Measurements from ENCODE around the gene LENEP. TPM values are rescaled to one million over a fixed set of nuclear protein-coding genes. Genes with fewer than 3 reads are reported as not detected.

Gene LENEP
- total RNA-seq, 2 experiments from 2014 or later: 0.78 to 2.3 TPM

- H3K4me1 ChIP-seq (ENCODE audit: insufficient read depth, low read length, poor library complexity, severe bottlenecking): peaks cover 77% of the 10 kb centered on the region
Observed at GRCh38 chr1:155014709-155015508, 21.5 kb downstream of the LENEP start.

GRCh38 chr1:155015527-155016230 lies 22.3 kb downstream of the LENEP start:
- Histone ChIP-seq H2AFZ (ENCODE audit: low read length) (no peak overlapping the region), H3K4me1 (ENCODE audit: insufficient read depth, low read length, poor library complexity, severe bottlenecking) (peaks cover 71% of the 10 kb centered on the region), H4K20me1 (ENCODE audit: insufficient read depth, low read length) (no peaks in the 10 kb centered on the region), H3K79me2 (ENCODE audit: insufficient read depth, low read depth, low read length) (no peaks in the 10 kb centered on the region), H3K9me3 (ENCODE audit: low read length) (no peaks in the 10 kb centered on the region), H3K4me2 (ENCODE audit: low read length) (peak overlapping the region; percentile 77), H3K36me3 (ENCODE audit: insufficient read depth, low read length) (peaks cover 22% of the 10 kb centered on the region; the same call in 1 of the 2 replicates), H3K27ac (ENCODE audit: low read depth, low read length, poor library complexity, severe bottlenecking) (peak overlapping the region; percentile 79), H3K9me2 (ENCODE audit: insufficient read depth, low read length) (no peaks in the 10 kb centered on the region), H3K4me3 (ENCODE audit: low read depth, low read length, poor library complexity, severe bottlenecking) (peak overlapping the region; percentile 64)
- no peak for DNase-seq (ENCODE audit: low spot score)
- TF ChIP-seq EZH2phosphoT487 (IDR thresholded peaks at IDR 0.05; ENCODE audit: borderline replicate concordance, low read depth, low read length) (no peak), CTCF (conservative IDR thresholded peaks at IDR 0.05; ENCODE audit: low read length) (no peak)
- no TSS peak for BruUV-seq (replicated peaks)
- intact Hi-C loops (cut with micrococcal nuclease; ENCODE audit: unreplicated experiment): loop anchor here (2.0 kb wide), 3 partner anchors 45 to 69 kb away; partner anchors contain the start of gene PYGO2
- POLR2A ChIA-PET: interaction anchor here (0.6 to 2.5 kb wide), 4 partner anchors 12 to 1093 kb away, joined by 3 to 10 read pairs (median 4); partner anchors contain the start of gene FLAD1
- CTCF ChIA-PET (ENCODE audit: unreplicated experiment): interaction anchor here (0.7 to 1.5 kb wide), 3 partner anchors 17 to 61 kb away, joined by 3 to 4 read pairs (median 3); no protein-coding TSS in a partner anchor

More at GRCh38 chr1:155014709-155015508, 21.5 kb downstream of the LENEP start:
- BruUV-seq (replicated peaks): no TSS peak
- CTCF ChIA-PET (ENCODE audit: unreplicated experiment): interaction anchor here (1.2 to 1.5 kb wide), 2 partner anchors 16 to 60 kb away, joined by 3 to 4 read pairs; no protein-coding TSS in a partner anchor
- no peaks in the 10 kb centered on the region for H3K9me3 ChIP-seq (ENCODE audit: low read length)
- no peak overlapping the region for H3K4me3 ChIP-seq (ENCODE audit: low read depth, low read length, poor library complexity, severe bottlenecking)
- POLR2A ChIA-PET: interaction anchor here (0.6 to 1.1 kb wide), 3 partner anchors 16 to 907 kb away, joined by 3 to 4 read pairs (median 3); partner anchors contain the start of gene FLAD1
- no peaks in the 10 kb centered on the region for H4K20me1 ChIP-seq (ENCODE audit: insufficient read depth, low read length)
- H3K27ac ChIP-seq (ENCODE audit: low read depth, low read length, poor library complexity, severe bottlenecking): peak overlapping the region; percentile 79
- DNase-seq (ENCODE audit: low spot score): no peak
- intact Hi-C loops (cut with micrococcal nuclease; ENCODE audit: unreplicated experiment): no loop called here
- H3K36me3 ChIP-seq (ENCODE audit: insufficient read depth, low read length): peaks cover 22% of the 10 kb centered on the region; the same call in 1 of the 2 replicates
- no peaks in the 10 kb centered on the region for H3K79me2 ChIP-seq (ENCODE audit: insufficient read depth, low read depth, low read length)
- no peak overlapping the region for H2AFZ ChIP-seq (ENCODE audit: low read length)
- H3K9me2 ChIP-seq (ENCODE audit: insufficient read depth, low read length): no peaks in the 10 kb centered on the region
- TF ChIP-seq CTCF (conservative IDR thresholded peaks at IDR 0.05; ENCODE audit: low read length) (no peak), EZH2phosphoT487 (IDR thresholded peaks at IDR 0.05; ENCODE audit: borderline replicate concordance, low read depth, low read length) (no peak)
- no peak overlapping the region for H3K4me2 ChIP-seq (ENCODE audit: low read length)
